22Rv1 (cell line): ENCODE results near the gene IFT25.

Source experiments
- CTCF ChIP-seq: fragments of 450-650 bp; IDR thresholded peaks from 2 replicates; pipeline ENCODE4 v1.5.1; 2017; ENCODE audit warnings: mild to moderate bottlenecking
- ZFX ChIP-seq: fragments of 450-650 bp; IDR thresholded peaks from 2 replicates; pipeline ENCODE4 v1.6.1; 2017; ENCODE audit warnings: antibody characterized with exemption, borderline replicate concordance

GRCh38 chr1:53927376-53927881 lies 18.1 kb downstream of the IFT25 start:
- no peak for TF ChIP-seq CTCF
- TF ChIP-seq ZFX: no peak
